HG03045 (cell line): Measurements from ENCODE around the gene BCKDK.
A peak's percentile ranks its signal among the peaks of the same experiment; 100 is the strongest.
"Not testable (repeated sequence)": the region's sequence is repeated elsewhere in the genome, so short reads cannot be mapped to it uniquely, and the experiment has no call there.

ENCODE experiments used
- ATAC-seq: cut with Tn5 transposase; IDR thresholded peaks from one replicate; pipeline ENCODE4 v1.9.1; 2021; ENCODE audit warnings: mild to moderate bottlenecking, moderate library complexity; ENCODE audit not compliant: unreplicated experiment

The BCKDK gene

DNA sequence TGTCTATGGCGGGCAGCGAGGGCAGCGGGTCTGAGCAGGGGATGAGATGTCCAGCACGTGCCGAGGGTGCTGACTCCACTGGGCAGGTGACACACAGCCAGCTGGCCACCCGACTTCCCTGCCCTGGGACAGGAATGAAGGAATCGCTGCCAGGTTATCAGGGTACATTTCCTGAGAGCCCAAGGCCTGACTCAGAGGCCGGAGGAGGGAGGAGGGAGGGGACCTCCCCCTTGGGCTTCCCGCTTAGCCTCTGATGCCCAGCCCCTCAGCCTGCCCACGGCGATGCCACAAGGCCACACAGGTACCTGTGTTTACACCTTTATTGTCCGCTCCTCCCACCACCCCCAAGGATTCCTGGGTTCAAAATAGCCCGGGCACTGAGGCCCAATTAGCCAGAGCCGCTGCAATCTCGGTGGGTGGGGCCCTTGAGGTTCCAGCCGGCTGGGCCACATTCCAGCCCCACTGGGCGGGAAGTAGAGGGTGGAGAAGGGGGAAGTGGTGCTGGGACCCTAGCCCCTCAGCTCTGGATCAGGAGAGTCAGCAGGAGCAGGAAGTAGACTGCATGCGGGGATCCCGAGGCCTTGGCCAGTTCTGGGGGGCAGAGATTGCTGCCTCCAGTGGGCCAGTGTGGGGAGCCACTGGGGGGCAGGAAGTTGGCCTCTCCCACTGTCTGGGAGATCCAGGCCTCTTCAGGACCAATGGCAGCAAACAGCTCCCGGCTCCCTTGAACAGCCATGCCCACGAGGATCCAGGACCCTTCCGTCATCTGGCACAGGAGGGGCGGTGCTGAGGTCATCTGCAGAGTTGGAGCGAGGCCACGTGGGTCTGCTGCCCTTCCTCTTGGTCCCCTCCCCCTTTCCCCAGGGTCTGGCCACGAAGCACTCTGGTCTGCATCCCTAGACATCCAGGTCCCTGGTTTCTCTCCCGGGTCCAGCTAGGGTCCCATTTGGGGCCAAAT is 30.7 kb downstream of the BCKDK start:
- no peak for ATAC-seq

DNA sequence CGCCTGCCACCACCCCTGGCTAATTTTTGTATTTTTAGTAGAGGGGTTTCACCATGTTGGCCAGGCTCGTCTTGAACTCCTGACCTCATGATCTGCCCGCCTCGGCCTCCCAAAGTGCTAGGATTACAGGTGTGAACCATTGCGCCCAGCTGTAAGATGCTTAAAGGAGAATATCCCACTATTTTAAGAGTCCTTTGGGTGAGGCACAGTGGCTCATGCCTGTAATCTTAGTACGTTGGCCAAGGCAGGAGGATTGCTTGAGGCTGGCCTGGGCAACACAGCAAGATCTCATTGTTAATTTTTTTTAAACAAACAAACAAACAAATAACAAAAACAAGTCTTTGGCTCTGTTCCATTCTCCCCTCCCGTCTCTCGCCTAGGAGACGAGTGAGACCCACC is 32.9 kb downstream of the BCKDK start:
- not testable (repeated sequence) for ATAC-seq

DNA sequence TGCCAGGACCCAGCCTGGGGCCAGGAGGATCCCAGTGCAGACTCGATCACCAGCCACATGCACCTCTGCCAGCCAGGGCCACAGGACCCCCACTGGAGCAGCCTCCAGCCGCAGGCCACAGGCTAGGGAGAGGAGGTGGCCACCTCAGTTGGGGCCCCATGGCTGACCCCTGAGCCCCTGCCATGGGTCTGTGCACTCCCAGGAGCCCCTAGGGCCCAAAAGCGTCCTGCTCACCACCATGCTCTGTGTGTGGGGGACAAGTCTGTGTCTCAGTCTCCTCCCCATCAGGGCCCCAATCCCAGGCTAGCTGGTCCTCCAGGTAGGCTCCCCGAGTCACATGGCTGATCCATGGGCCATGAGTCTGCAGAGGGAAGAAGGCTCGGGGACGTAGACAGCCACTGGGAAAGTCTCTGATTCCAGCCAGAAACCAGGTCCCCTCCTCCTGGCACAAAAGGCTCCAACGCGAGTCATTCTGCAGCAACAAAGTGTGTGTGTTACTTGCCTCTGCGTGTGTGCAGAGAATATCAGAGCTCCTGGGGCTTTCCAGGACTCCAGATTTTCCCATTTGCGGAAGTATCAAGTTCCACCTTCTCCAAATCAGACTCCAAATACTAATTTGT is 33.4 kb downstream of the BCKDK start:
- ATAC-seq: no peak

- ATAC-seq: peak; percentile 81
These were observed 34.2 kb downstream of the BCKDK start for GRCh38 chr16:31142109-31143010.

GRCh38 chr16:31143011-31143693 is 35.0 kb downstream of the BCKDK start:
- no peak for ATAC-seq

GRCh38 chr16:31143694-31144148 is 35.5 kb downstream of the BCKDK start:
- ATAC-seq: no peak

DNA sequence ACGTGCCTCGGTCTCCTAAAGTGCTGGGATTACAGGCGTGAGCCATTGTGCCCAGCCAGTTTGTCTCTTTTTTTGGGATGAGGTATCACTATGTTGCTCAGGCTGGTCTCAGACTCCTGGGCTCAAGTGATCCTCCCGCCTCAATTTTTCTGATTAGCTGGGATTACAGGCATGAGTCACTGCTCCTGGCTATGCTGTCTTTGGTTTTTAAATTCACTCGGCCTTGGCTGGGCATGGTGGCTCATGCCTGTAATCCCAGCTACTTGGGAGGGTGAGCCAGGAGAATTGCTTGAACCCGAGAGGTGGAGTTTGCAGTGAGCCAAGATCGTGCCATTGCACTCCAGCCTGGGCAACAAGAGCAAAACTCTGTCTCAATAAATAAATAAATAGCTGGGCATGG is 36.2 kb downstream of the BCKDK start:
- not testable (repeated sequence) for ATAC-seq

GRCh38 chr16:31145398-31145990 is 37.3 kb downstream of the BCKDK start:
- no peak for ATAC-seq

DNA sequence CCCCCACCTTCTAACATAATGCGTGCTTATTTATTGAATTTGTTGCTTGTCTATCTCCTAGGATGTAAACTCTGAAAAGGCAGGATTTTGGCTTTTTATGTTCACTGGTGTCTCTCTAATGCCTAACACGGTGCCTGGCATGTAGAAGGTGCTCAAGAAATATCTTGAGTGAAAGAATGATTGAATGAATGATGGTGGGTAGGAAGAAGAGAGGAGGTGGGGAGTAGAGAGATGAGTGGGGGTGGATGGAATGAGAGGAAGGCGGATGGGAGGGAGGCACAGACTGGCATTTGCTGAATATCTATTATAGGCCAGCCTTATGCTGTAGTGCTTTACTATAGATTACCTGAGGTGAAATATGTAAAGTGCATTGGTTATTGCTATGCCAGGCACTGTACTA is 39.4 kb downstream of the BCKDK start:
- ATAC-seq: no peak

DNA sequence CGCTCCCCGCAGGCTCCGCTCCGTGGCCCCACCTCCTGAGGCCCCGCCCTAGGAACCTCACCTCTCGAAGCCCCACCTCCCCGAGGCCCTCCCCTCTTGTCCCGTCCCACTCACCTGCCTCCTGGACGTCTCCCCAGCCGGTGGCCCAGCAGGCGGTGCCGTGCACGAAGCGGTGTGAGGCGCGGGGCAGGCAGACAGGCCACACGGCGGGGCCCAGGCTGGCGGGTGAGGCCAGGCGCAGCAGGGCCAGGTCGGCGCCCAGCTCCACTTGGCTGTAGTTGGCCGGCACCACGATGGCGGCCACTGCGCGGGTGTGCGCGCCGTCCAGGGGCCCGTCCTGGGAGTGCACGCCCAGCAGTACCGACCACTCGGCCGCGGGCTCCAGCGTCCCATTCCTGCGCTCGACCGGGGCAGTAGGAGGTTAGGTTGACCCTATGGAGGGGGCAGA is 40.1 kb downstream of the BCKDK start:
- ATAC-seq: no peak

GRCh38 chr16:31148896-31149295 is 40.7 kb downstream of the BCKDK start:
- ATAC-seq: no peak

DNA sequence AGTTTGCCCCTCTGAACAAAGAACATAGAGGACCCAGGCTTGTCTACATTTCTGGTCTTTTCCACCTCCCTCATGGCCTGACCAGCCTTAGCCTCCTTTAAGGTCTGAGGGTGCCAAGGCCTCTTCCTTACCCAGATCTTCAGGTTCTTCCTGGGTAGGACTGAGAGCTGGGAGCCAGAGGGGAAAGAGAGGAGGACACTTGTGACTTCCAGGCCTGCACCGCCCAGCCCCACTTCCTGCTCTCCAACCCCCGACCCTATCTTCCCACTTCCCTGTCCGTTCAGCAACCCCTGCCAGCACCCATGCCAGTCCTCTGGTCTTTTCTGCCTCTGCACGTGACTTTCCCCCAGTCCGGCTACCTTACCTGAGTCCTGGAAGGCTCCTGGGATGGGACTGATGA is 41.1 kb downstream of the BCKDK start:
- ATAC-seq: no peak

DNA sequence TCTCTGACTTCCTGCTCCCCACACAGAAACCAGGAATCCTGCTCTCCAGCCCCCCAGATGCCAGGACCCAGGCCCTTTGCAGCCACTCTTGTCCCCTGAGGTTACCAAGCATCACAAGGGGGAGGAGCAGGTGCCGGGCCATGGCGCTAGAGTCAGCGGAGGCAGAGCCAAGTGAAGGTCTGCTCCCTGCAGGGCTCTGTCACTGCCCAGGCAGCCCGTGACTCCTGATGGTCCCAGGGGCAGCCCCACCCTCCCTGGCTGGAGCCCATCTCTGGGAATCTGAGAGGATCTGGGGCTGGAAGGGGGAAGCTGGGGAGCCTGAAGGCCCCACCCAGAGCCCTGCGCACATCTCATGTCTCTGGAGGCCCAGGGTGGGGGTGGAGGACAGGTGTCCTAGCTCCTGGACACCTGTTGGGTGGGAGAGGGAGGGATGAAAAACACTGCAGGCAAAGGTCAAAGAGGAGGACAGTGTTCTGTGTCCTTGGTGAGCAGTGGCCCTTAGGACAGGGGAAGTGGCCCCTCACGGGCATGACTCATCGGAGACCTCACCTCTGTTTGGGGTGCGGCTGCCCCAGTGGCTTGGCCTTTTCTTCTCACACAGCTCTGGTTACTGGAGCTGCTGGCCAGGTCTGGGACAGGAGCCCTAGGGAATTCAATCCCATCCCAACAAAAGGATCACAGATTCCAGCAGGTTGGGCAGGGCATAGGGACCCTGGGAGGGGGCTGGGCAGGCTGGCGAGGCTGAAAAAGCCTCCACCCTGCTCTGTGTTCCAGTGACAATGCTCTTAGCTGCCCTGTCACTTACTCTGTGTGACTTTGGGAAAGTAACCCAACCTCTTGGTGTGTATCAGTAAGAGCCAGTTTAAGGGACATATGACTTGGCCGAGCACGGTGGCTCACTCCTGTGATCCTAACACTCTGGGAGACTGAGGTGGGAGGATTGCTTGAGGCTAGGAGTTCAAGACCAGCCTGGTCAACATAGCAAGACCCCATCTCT is 42.0 kb downstream of the BCKDK start, which contains the start of gene PRSS36:
PRSS36 (minus strand) TSS at position 173 of the 997 bp plus-strand sequence; CDS start at position 142, 31 bp downstream.
- ATAC-seq: no peak

GRCh38 chr16:31150976-31151375 is 42.8 kb downstream of the BCKDK start:
- not testable (repeated sequence) for ATAC-seq

DNA sequence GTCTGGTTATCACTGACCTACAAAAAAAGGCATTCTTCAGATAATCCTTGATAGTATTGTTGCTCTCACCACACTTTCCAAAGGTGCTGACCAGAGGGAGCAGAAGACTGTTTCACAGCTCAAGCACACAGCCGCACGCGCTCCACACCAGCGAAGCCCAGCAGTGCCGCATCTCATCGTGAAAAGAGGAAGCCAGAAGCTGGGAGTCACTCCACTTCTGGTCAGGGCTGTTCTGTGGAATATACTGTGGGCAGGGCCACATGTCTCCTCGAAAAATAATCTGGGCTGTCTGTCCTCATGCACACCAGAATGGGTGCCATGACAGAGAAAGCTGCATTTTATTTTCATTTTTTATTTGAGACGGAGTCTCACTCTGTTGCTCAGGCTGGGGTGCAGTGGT is 49.0 kb downstream of the BCKDK start:
- ATAC-seq: no peak
